Upper lobe of left lung (tissue), 6 donors: ENCODE results near the gene MECP2. TPM values are rescaled to one million over a fixed set of nuclear protein-coding genes. Genes with fewer than 3 reads are reported as not detected.

Experiments used
- ATAC-seq, 2 donors: fragments of 200-7000 bp; cut with Tn5 transposase; one replicate each; pipeline ENCODE4 v1.9.1; 2022; ENCODE audit warnings: mild to moderate bottlenecking in 2 of 2, moderate library complexity in 2 of 2; ENCODE audit not compliant: low FRiP score in 2 of 2
- DNase-seq, 2 donors: peaks; one replicate each; pipeline ENCODE4 v3.0.0-alpha.2; 2019 to 2020
- H3K27ac ChIP-seq, 4 donors: fragments of 200-600 bp; sonication (generic); one replicate each; pipeline ENCODE4 v1.5.1; 2016 to 2019
- H3K27me3 ChIP-seq, 4 donors: fragments of 200-600 bp; sonication (generic); one replicate each; pipeline ENCODE4 v1.5.1; 2017 to 2019
- H3K36me3 ChIP-seq, 4 donors: fragments of 200-600 bp; sonication (generic); one replicate each; pipeline ENCODE4 v1.5.1; 2016 to 2019
- H3K4me1 ChIP-seq, 4 donors: fragments of 200-600 bp; sonication (generic); one replicate each; pipeline ENCODE4 v1.5.1; 2018 to 2019
- H3K4me3 ChIP-seq, 4 donors: fragments of 200-600 bp; sonication (generic); one replicate each; pipeline ENCODE4 v1.5.1; 2017 to 2019; ENCODE audit warnings: mild to moderate bottlenecking in 2 of 4, moderate library complexity in 1 of 4
- H3K9me3 ChIP-seq, 4 donors: fragments of 200-600 bp; sonication (generic); one replicate each; pipeline ENCODE4 v1.5.1; 2018 to 2019
- EP300 ChIP-seq, 4 donors: sonication (generic); formaldehyde crosslinking; IDR thresholded peaks; one replicate each; pipeline ENCODE4 v1.5.1; 2017; ENCODE audit warnings: antibody characterized with exemption in 4 of 4, control low read depth in 2 of 4
- POLR2A ChIP-seq, 4 donors: fragments of 450-650 bp; IDR thresholded peaks; one replicate each; pipeline ENCODE4 v1.5.1; 2016 to 2017; ENCODE audit warnings: antibody characterized with exemption in 4 of 4, mild to moderate bottlenecking in 2 of 4
- POLR2AphosphoS5 ChIP-seq, 2 donors: sonication (generic); formaldehyde crosslinking; IDR thresholded peaks; one replicate each; pipeline ENCODE4 v1.5.1; 2017; ENCODE audit warnings: antibody characterized with exemption in 2 of 2
- WGBS, 2 donors: methylation state at CpG; one replicate each; pipeline ENCODE4 v1.1.5; 2017 to 2018; 5-methylcytosine and 5-hydroxymethylcytosine counted together
- total RNA-seq, 6 donors: library from RNA; depleted of rRNA in 4 of 6; stranded (reverse); fragments of >200 nt in 4 of 6; gene quantifications; one replicate each; pipeline versions ENCODE4 v1.1.0 to v1.2.1, GENCODE V29; 2016 to 2021
- TF ChIP-seq, protein P1 (sequence below), 6 experiments: fragments of 450-650 bp in 4 of 6; fragments of 200-600 bp in 2 of 6; sonication (generic) in 2 of 6; IDR thresholded peaks; one replicate each; pipeline ENCODE4 v1.5.1; 2016 to 2019; ENCODE audit warnings: antibody characterized with exemption in 6 of 6
- donor health status: DM: no; HTN: no; CAD: no; lungs with moderate emphysema.
- donor health status: DM: no; HTN: yes; CAD: no; lungs with severe emphysema.

Gene MECP2
- total RNA-seq, 6 donors from 2014 or later, result 43.3 to 110 (median 59.3) TPM

DNA sequence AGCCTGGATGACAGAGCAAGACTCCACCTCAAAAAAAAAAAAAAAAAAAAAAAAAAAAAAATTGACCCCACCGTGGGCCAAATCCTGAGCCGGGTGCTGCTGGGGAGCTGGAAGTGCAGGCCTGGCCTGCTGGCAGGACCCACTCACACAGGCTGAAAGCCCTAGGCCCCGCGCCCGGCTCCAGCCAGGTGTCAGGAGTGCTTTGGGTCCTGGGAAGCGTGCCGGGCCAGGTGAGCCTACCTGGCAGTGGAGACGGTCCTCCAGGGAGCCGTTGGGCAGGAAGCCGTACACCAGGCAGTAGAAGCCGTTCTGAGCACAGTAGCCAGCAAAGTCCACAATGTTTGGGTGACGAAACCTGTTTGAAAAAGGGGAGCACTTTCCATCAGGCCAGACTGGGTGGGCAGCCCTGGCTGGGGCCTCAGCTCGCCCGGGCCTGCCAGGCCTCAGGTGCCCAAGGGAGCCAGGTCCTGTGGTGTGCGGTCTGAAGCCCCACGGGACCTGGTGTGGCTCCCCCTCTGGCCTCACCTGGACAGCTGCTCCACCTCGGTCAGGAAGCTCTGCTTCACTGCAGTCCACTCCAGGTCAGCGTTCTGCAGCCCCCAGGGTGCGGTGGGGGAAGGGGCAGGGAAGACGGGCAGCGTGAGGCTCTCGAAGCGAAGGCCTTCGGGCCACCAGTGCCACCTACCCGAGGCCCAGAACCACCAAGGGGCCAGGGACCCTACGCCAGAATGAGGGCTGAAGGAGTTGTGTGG, 79.6 kb downstream of the MECP2 start:
- Histone ChIP-seq H3K36me3 (peaks cover 0 to 31% (median 10%) of the 10 kb centered on the region in 4 donors), H3K9me3 (no peaks in the 10 kb centered on the region), H3K4me3 (peak overlapping the region in 2 of 4 donors; percentile 67 to 72), H3K27me3 (no peaks in the 10 kb centered on the region), H3K4me1 (peaks cover 6 to 38% (median 12%) of the 10 kb centered on the region in 4 donors), H3K27ac (peak overlapping the region in 2 of 4 donors; percentile 89 to 95)
- ATAC-seq, result no peak
- TF ChIP-seq POLR2AphosphoS5 (IDR thresholded peaks at IDR 0.05) (no peak), POLR2A (IDR thresholded peaks at IDR 0.05) (no peak), EP300 (IDR thresholded peaks at IDR 0.05) (no peak)
- TF ChIP-seq, protein P1, sequence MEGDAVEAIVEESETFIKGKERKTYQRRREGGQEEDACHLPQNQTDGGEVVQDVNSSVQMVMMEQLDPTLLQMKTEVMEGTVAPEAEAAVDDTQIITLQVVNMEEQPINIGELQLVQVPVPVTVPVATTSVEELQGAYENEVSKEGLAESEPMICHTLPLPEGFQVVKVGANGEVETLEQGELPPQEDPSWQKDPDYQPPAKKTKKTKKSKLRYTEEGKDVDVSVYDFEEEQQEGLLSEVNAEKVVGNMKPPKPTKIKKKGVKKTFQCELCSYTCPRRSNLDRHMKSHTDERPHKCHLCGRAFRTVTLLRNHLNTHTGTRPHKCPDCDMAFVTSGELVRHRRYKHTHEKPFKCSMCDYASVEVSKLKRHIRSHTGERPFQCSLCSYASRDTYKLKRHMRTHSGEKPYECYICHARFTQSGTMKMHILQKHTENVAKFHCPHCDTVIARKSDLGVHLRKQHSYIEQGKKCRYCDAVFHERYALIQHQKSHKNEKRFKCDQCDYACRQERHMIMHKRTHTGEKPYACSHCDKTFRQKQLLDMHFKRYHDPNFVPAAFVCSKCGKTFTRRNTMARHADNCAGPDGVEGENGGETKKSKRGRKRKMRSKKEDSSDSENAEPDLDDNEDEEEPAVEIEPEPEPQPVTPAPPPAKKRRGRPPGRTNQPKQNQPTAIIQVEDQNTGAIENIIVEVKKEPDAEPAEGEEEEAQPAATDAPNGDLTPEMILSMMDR (IDR thresholded peaks at IDR 0.05), result no peak
- peak in 1 of 2 donors; percentile 41 for DNase-seq
- 90 to 93% methylated on average over 9 to 26 of the region's 26 CpGs for WGBS, 2 donors

DNA sequence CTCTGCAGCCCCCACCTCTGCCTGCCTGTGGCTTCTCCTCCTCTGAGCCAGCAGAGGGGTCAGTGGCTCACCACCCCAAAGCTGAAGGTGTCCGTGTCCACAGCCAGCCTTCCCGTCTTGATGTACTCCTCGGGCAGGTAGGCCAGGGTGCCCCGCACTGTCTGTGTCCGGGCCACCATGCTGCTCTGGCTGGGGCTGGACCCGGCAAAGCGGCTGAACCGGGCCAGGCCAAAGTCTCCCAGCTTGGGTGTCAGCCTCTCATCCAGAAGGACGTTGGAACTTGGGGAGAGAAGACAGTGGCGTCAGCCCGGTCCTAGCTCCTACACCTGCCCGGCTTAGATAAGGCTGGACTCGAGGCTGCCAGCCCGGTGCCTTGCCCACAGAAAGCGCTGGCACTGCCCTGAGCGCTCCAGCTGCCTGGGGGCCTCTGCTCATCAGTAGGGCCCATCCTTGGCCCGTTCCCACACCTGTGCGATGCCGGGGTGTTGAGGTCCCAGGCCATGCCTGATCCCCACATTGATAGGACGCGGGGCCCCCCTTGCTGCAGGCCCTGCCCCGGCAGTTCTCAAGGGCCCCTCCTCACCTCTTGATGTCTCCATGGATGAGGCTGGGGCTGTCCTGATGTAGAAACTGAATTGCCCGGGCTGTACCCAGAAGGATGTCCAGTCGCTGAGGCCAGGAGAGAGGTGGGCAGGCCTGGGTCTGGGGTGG, 81.0 kb downstream of the MECP2 start:
- H3K27me3 ChIP-seq, result no peaks in the 10 kb centered on the region
- 40 to 92% methylated on average over 1 to 14 of the region's 24 CpGs for WGBS, 2 donors

DNA sequence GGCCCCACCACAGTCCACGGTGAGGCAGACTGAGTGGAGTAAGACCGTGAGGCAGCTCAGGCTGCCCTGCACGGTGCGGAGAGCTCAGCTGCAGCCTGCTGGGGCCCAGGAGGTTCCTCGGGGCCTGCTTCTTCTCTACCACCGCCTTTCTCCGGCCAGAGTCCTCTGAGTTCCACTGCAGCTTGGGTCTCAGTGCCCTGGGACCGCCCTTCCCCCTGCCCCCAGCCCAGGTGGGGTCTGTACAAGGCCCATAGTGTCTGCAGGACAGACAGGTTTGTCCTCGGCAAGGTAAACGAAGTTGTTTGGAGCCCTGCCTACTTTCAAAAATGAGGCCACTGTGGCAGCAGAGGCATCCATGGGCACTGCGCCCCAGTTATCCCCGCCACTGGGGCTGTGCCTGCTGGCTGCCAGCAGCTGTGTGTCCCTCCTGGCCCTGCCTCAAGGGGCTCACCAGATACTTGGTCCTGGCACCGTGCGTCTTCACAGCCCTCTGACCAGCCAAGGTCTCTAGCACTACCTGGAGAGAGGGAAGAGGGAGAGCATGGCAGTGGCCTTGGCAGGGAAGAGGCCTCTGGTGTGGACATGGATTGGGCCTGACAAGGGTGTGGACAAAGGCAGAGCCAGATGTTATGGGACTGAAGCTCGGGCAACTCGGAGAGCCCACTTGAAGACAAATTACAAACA, 81.8 kb downstream of the MECP2 start:
- H3K9me3 ChIP-seq, result no peaks in the 10 kb centered on the region
- no peak overlapping the region for H3K27ac ChIP-seq
- WGBS, 2 donors, result 79% methylated on average over 16 of the region's 16 CpGs; no CpG with 5 or more reads in 1 of the 2 donors
- no peak overlapping the region for H3K4me3 ChIP-seq
- H3K27me3 ChIP-seq, result no peaks in the 10 kb centered on the region
- H3K4me1 ChIP-seq, result peaks cover 7 to 33% (median 9%) of the 10 kb centered on the region in 4 donors
- DNase-seq, result no peak
- TF ChIP-seq POLR2AphosphoS5 (IDR thresholded peaks at IDR 0.05) (no peak), EP300 (IDR thresholded peaks at IDR 0.05) (no peak), POLR2A (IDR thresholded peaks at IDR 0.05) (no peak)
- TF ChIP-seq, protein P1 (IDR thresholded peaks at IDR 0.05), result no peak
- no peak for ATAC-seq
- H3K36me3 ChIP-seq, result peaks cover 0 to 35% (median 10%) of the 10 kb centered on the region in 4 donors

More for the DNA sequence above, 81.0 kb downstream of the MECP2 start:
- no peak for DNase-seq
- no peak overlapping the region for H3K27ac ChIP-seq
- no peak for ATAC-seq
- peaks cover 7 to 38% (median 12%) of the 10 kb centered on the region in 4 donors for H3K4me1 ChIP-seq
- H3K4me3 ChIP-seq, result no peak overlapping the region
- no peak for TF ChIP-seq EP300 (IDR thresholded peaks at IDR 0.05)
- TF ChIP-seq, protein P1 (IDR thresholded peaks at IDR 0.05), result no peak
- no peak for TF ChIP-seq POLR2AphosphoS5 (IDR thresholded peaks at IDR 0.05)
- TF ChIP-seq POLR2A (IDR thresholded peaks at IDR 0.05), result no peak
- H3K36me3 ChIP-seq, result peaks cover 0 to 33% (median 10%) of the 10 kb centered on the region in 4 donors
- no peaks in the 10 kb centered on the region for H3K9me3 ChIP-seq

DNA sequence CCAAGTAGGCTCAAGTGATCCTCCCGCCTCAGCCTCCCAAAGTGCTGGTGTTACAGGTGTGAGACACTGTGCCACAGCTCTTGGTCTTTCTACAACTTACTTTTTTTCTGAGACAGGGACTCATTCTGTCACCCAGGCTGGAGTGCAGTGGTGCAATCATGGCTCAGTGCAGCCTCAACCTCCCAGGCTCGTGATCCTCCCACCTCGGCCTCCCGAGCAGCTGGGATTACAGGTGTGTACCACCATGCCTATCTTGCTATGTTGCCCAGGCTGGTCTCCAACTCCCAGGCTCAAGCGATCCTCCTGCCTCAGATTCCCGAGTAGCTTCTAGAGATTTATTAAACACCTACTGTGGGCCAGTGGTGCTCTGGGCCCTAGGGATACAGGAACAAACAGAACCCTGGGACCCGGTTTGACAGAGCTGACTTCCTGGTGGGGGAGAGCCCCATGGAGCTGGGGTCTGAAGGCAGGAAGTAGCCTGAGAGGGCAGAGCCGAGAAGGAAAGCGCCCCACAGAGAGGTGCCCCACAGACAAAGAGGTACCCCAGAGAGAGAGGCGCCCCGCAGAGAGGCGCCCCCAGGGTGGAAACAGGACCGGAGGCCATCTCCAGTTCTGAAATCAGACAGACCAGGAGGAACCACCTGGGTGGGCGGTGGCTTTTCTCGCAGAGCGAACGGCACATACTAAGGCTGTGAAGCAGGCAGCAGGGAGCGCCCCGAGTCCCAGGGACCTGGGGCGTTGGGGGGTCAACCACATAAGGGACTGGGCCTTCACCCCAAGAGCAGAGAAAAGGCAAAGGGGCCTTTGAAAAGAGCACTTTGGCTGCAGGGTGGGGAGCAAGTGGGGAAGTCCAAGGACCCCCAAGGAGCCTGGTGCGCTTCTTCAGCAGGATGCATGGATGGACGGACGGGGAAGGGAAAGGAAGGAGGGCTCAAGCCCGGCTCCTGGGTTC, 82.8 kb downstream of the MECP2 start:
- Histone ChIP-seq H3K9me3 (no peaks in the 10 kb centered on the region), H3K4me3 (no peak overlapping the region), H3K27me3 (no peaks in the 10 kb centered on the region), H3K27ac (no peak overlapping the region), H3K36me3 (peaks cover 0 to 35% (median 10%) of the 10 kb centered on the region in 4 donors), H3K4me1 (peaks cover 7 to 32% (median 8%) of the 10 kb centered on the region in 4 donors)
- no peak for TF ChIP-seq POLR2AphosphoS5 (IDR thresholded peaks at IDR 0.05)
- no peak for ATAC-seq
- no peak for DNase-seq
- 84 to 88% methylated on average over 9 to 24 of the region's 24 CpGs for WGBS, 2 donors
